RKO (cell line): ENCODE measurements around the gene RNF25.

Source experiments
- DNase-seq: peaks from one replicate; pipeline ENCODE4 v3.0.0-alpha.2; 2016; ENCODE audit warnings: low spot score

RNF25 gene

GRCh38 chr2:218671654-218672566 lies at the start of gene RNF25, which contains the start of gene STK36:
Gene RNF25, minus strand, starts transcription at chr2:218672002. Its CDS starts 32 bp downstream, at chr2:218671970.
Gene STK36, plus strand, starts transcription at chr2:218672086. Its CDS starts 744 bp downstream, at chr2:218672830.
- peak; percentile 95 for DNase-seq

- DNase-seq = no peak
Measured at GRCh38 chr2:218721488-218721887, 49.7 kb upstream of the RNF25 start.

GRCh38 chr2:218720048-218721041 lies 48.5 kb upstream of the RNF25 start:
- DNase-seq = no peak

- no peak for DNase-seq
Measured at GRCh38 chr2:218719457-218719856, 47.7 kb upstream of the RNF25 start.

- DNase-seq = no peak
Measured at GRCh38 chr2:218718058-218718457, 46.3 kb upstream of the RNF25 start.

GRCh38 chr2:218717262-218717661 lies 45.5 kb upstream of the RNF25 start:
- no peak for DNase-seq

- no peak for DNase-seq
Measured at GRCh38 chr2:218716070-218716469, 44.3 kb upstream of the RNF25 start.

- no peak for DNase-seq
Measured at GRCh38 chr2:218713922-218714321, 42.1 kb upstream of the RNF25 start.

- DNase-seq = peak; percentile 41
Measured at GRCh38 chr2:218711550-218711929, 39.7 kb upstream of the RNF25 start.

GRCh38 chr2:218710687-218711549 lies 39.1 kb upstream of the RNF25 start, which contains the start of gene TTLL4:
Gene TTLL4, plus strand, starts transcription at chr2:218710835. Its CDS starts 26,842 bp downstream, at chr2:218737677.
- DNase-seq = peak; percentile 95

GRCh38 chr2:218710334-218710686 lies 38.5 kb upstream of the RNF25 start:
- no peak for DNase-seq

- DNase-seq = no peak
Measured at GRCh38 chr2:218709908-218710307, 38.1 kb upstream of the RNF25 start.

GRCh38 chr2:218708086-218708485 lies 36.3 kb upstream of the RNF25 start:
- DNase-seq = no peak

- no peak for DNase-seq
Measured at GRCh38 chr2:218703341-218703740, 31.5 kb upstream of the RNF25 start.

GRCh38 chr2:218701806-218702205 lies 30.0 kb upstream of the RNF25 start:
- no peak for DNase-seq

- DNase-seq = no peak
Measured at GRCh38 chr2:218698885-218699284, 27.1 kb upstream of the RNF25 start.

GRCh38 chr2:218694405-218695145 lies 22.8 kb upstream of the RNF25 start:
- no peak for DNase-seq

- DNase-seq = no peak
Measured at GRCh38 chr2:218691234-218691633, 19.4 kb upstream of the RNF25 start.

GRCh38 chr2:218687400-218688060 lies 15.7 kb upstream of the RNF25 start:
- peak; percentile 92 for DNase-seq

GRCh38 chr2:218680061-218680460 lies 8.3 kb upstream of the RNF25 start:
- DNase-seq = no peak
